Measurements from ENCODE around the gene SYNE2.

GRCh38 chr14:64081174-64081746, 228.5 kb downstream of the SYNE2 start:
- TF ChIP-seq CTCF (IDR thresholded peaks at IDR 0.05) = no peak
- TF ChIP-seq POLR2A (IDR thresholded peaks at IDR 0.05) = no peak
